ENCODE data around the gene CERS6.
A peak's percentile ranks its signal among the peaks of the same experiment; 100 is the strongest.

The CERS6 gene

GRCh38 chr2:168530982-168531622 is 75.0 kb downstream of the CERS6 start:
- DNase-seq (ENCODE audit: low spot score) = no peak

GRCh38 chr2:168534926-168535325 is 78.9 kb downstream of the CERS6 start:
- no peak for DNase-seq (ENCODE audit: low spot score)

GRCh38 chr2:168536925-168537466 is 80.9 kb downstream of the CERS6 start:
- no peak for DNase-seq (ENCODE audit: low spot score)

GRCh38 chr2:168538133-168538532 is 82.1 kb downstream of the CERS6 start:
- no peak for DNase-seq (ENCODE audit: low spot score)

GRCh38 chr2:168538534-168538933 is 82.5 kb downstream of the CERS6 start:
- no peak for DNase-seq (ENCODE audit: low spot score)

GRCh38 chr2:168539945-168540344 is 83.9 kb downstream of the CERS6 start:
- no peak for DNase-seq (ENCODE audit: low spot score)

- no peak for DNase-seq (ENCODE audit: low spot score)
Measured at GRCh38 chr2:168541858-168542257, 85.8 kb downstream of the CERS6 start.

GRCh38 chr2:168543037-168543436 is 87.0 kb downstream of the CERS6 start:
- DNase-seq (ENCODE audit: low spot score) = no peak

- no peak for DNase-seq (ENCODE audit: low spot score)
Measured at GRCh38 chr2:168543935-168544334, 87.9 kb downstream of the CERS6 start.

- peak; percentile 55 for DNase-seq (ENCODE audit: low spot score)
Measured at GRCh38 chr2:168545439-168546082, 89.5 kb downstream of the CERS6 start.

- DNase-seq (ENCODE audit: low spot score) = no peak
Measured at GRCh38 chr2:168550670-168551069, 94.6 kb downstream of the CERS6 start.

GRCh38 chr2:168552450-168552856 is 96.4 kb downstream of the CERS6 start:
- DNase-seq (ENCODE audit: low spot score) = no peak

GRCh38 chr2:168555283-168555682 is 99.2 kb downstream of the CERS6 start:
- DNase-seq (ENCODE audit: low spot score) = no peak

GRCh38 chr2:168559187-168559586 is 103.1 kb downstream of the CERS6 start:
- DNase-seq (ENCODE audit: low spot score) = no peak

GRCh38 chr2:168560817-168561499 is 104.9 kb downstream of the CERS6 start:
- DNase-seq (ENCODE audit: low spot score) = no peak

- no peak for DNase-seq (ENCODE audit: low spot score)
Measured at GRCh38 chr2:168561991-168562390, 105.9 kb downstream of the CERS6 start.

GRCh38 chr2:168562971-168563370 is 106.9 kb downstream of the CERS6 start:
- no peak for DNase-seq (ENCODE audit: low spot score)

GRCh38 chr2:168564641-168565040 is 108.6 kb downstream of the CERS6 start:
- DNase-seq (ENCODE audit: low spot score) = no peak

- DNase-seq (ENCODE audit: low spot score) = no peak
Measured at GRCh38 chr2:168565112-168565511, 109.0 kb downstream of the CERS6 start.

- DNase-seq (ENCODE audit: low spot score) = no peak
Measured at GRCh38 chr2:168565512-168565911, 109.4 kb downstream of the CERS6 start.

- DNase-seq (ENCODE audit: low spot score) = no peak
Measured at GRCh38 chr2:168566974-168567665, 111.0 kb downstream of the CERS6 start.

GRCh38 chr2:168567836-168568235 is 111.8 kb downstream of the CERS6 start:
- no peak for DNase-seq (ENCODE audit: low spot score)
